Stimulated activated CD4-positive, alpha-beta T cell treated with anti-CD3 and anti-CD28 coated beads, Interleukin-2, amount 100 ng/mL, for 4 hours (primary cell): Measurements from ENCODE around the gene GPR146.
"Not testable (repeated sequence)": the region's sequence is repeated elsewhere in the genome, so short reads cannot be mapped to it uniquely, and the experiment has no call there.

Experiments used
- DNase-seq: peaks from one replicate; pipeline ENCODE4 v3.0.0-alpha.2; 2020; ENCODE audit warnings: low read depth

The GPR146 gene

DNA sequence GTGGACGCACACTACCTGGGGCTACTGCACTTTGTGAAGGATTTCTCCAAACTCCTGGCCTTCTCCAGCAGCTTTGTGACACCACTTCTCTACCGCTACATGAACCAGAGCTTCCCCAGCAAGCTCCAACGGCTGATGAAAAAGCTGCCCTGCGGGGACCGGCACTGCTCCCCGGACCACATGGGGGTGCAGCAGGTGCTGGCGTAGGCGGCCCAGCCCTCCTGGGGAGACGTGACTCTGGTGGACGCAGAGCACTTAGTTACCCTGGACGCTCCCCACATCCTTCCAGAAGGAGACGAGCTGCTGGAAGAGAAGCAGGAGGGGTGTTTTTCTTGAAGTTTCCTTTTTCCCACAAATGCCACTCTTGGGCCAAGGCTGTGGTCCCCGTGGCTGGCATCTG, 14.0 kb downstream of the GPR146 start:
- DNase-seq: no peak

DNA sequence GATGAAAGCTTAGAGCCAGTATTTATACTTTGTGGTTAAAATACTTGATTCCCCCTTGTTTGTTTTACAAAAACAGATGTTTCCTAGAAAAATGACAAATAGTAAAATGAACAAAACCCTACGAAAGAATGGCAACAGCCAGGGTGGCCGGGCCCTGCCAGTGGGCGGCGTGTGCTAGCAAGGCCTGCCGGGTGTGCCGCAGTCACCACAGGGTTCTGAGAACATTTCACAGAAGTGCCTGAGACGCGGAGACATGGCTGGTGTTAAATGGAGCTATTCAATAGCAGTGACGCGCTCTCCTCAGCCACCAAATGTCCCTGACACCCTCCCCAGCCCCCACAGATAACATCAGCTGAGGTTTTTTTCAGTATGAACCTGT, 14.5 kb downstream of the GPR146 start:
- no peak for DNase-seq

GRCh38 chr7:1059200-1060091, 15.1 kb downstream of the GPR146 start:
- DNase-seq: no peak

DNA sequence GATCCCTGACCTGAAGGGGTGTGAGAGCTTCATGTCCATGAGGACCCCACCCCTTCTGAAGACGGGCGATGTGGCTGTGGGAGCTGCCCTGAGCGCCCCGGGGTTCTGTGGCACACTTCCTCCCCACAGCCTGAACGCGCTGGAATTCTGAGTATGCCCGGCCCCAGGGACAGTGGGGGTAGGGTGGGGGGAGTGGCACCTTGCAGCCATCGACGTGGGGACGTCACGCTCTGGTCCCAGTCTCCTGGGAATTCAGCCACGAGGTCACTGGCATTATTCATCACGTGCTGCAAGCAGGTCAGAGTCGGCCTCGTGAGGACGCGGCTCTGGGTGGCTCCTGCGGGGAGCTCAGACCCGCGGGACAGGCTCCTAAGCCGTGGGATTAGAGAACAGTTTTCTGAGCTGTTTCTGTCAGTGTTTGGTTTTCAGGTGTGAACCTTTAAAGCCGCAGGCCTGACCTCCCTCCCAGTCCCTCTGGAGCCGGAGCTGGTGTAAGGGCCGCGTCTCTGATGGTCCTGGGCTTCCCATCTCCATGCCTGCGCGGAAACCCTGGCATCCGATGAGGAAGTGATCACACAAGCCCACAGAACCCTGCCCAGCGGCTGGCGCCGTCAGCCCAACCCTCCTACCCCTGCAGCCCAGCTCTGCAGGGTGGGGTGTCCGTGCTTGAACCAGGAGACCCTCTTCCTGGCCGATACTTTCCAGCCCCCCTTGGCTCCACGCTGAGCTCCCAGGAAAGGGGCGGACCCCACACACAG, 16.1 kb downstream of the GPR146 start:
- DNase-seq: no peak

GRCh38 chr7:1061180-1061579, 16.8 kb downstream of the GPR146 start:
- no peak for DNase-seq

GRCh38 chr7:1062296-1063294, 18.2 kb downstream of the GPR146 start:
- no peak for DNase-seq

DNA sequence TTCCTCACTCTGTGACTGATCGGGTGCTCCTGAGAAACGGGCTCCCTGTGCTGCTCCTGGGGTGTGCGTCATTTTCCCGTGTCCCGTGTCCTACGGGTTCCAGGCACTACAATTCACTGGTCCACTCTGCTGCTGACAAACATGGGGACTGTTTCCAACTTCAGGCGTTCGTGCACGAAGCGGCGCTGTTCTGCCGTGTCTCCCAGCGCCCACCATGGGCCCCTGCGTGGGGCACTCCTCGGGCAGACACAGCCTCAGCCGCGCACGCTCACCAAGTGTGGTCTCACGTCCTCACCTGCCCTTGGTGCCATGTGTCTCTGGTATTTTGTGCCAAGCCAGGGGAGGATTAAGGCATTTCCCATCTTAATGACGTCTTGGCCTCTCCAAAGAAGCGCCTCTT, 19.0 kb downstream of the GPR146 start:
- DNase-seq: no peak

- no peak for DNase-seq
These were observed 20.2 kb downstream of the GPR146 start for GRCh38 chr7:1064581-1064980.

- no peak for DNase-seq
These were observed 20.9 kb downstream of the GPR146 start for GRCh38 chr7:1065263-1065584.

DNA sequence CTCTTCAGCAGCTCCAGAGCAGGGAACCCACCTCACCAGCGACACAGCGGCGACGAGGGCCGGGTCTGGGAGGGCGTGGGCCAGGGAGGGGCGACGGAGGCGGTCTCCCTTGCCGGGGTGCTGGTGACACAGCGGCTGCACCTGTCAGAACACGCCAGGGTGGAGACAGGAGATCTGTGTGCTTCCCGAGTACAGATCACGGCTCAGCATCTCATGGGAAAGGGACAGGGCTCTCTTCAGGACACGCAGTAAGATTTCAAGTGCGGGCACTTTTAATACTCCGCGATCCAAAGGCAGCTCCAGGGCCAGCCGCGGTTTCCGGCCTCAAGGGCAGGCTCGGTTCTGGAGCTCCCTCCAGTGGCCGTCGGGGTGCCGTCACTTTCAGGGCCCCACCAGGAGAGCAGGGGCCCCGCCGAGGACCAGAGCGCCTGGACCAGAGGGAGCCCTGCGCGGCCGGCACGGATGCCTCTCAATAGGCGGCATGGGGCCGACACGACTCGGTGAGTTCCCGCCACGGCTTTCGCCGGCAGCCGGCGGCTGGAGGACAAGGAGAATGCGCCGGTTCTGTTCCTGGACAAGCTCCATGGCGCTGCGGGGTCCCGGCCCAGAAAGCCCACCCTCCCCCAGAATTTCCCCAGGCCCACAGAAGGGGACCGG, 21.4 kb downstream of the GPR146 start:
- DNase-seq: peak; percentile 62

DNA sequence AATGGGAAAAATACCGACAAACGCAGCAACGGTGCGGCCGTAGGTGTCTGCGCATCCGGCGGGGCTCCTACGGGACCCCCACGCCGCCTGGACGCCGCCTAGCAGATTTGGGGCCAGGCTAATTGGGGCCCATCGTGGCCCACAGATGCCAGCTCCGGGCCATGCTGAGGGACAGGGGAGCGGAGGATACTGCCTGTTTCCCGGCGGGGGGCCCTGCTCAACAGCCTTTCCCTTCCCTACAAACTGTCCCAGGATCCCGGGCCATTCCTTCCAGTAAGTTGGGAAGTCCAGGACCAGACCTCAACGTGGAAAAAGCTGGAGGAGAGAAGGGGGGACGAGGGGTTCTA, 21.9 kb downstream of the GPR146 start:
- no peak for DNase-seq

- DNase-seq: no peak
These were observed 23.7 kb downstream of the GPR146 start for GRCh38 chr7:1068013-1068412.

DNA sequence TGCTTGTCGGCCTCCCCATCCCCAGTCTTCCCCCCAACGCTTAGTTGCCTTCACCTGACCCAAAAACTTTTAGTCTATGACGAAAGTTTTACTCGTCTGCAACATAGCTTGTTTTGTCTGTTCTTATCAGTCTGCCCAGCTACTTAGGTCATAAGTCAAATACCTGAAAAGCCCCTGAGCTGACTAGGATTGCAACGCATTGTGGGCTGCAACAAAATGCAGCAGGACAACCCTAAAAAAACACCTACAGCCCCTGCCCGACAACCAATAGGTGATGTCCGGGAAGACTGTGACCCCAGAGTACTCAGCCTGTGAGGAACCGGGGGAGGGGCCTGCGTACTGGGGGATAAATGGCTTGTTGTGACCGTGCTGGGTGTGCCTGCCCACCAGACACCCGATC, 24.3 kb downstream of the GPR146 start:
- no peak for DNase-seq

GRCh38 chr7:1070544-1071011, 26.2 kb downstream of the GPR146 start:
- no peak for DNase-seq

GRCh38 chr7:1071731-1072254, 27.4 kb downstream of the GPR146 start:
- DNase-seq: no peak

- DNase-seq: no peak
These were observed 29.0 kb downstream of the GPR146 start for GRCh38 chr7:1073142-1073977.

DNA sequence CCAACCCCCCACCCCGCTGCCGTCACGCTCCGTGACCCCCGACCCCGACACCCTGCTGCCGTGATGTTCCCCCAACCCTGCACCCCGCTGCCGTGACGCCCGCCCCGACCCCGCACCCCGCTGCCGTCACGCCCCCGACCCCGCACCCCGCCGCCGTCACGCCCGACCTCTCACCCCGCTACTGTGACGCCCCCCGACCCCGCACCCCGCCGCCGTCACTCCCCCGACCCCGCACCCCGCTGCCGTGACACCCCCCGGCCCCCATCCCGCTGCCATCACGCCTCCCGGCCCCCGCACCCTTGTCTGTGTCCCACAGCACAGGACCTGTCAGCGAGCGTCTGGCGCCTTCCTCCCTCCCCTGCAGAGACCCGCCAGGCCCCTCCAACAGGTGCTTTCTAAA, 29.7 kb downstream of the GPR146 start:
- not testable (repeated sequence) for DNase-seq

GRCh38 chr7:1074593-1075431, 30.5 kb downstream of the GPR146 start:
- no peak for DNase-seq

- DNase-seq: no peak
These were observed 32.1 kb downstream of the GPR146 start for GRCh38 chr7:1076184-1077072.
